Measurements from ENCODE around the gene ZNF543. TPM values are rescaled to one million over a fixed set of nuclear protein-coding genes. Genes with fewer than 3 reads are reported as not detected.
A peak's percentile ranks its signal among the peaks of the same experiment; 100 is the strongest.

ZNF543 gene
- total and polyA plus RNA-seq, 2 of the 8 experiments (the other 6 are each of a cell fraction or from before 2014, with no cell fraction given): 1.8 to 9.0 TPM

DNA sequence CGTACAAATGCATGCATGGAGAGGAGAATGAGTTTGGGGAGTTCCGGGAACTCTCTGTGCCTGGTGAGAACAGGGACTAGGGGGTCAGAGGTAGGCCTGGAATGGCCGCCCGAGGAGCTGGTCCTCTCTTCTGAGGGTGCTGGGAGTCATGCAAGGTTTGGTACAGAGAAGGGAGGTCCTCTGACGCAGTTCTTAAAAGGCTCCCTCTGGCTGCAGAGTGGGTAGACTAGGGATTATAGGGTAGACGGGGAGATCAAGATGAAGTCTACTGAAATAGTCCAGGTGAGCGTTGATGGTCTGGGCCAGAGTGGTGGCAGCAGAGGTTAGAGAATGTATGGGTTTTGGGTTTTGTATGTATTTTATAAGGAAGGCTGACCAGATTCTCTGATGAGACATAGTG, 31.6 kb downstream of the ZNF543 start:
- no peak overlapping the region for H4K5ac ChIP-seq (ENCODE audit: insufficient read length, low read depth, low read length)
- peak overlapping the region; percentile 84 to 95 (median 88) for H3K9ac ChIP-seq (replicated peaks in 1 of 4; ENCODE audit: extremely low read depth in 1 of 4, low read depth in 3 of 4, low read length in 3 of 4)
- H3K4me2 ChIP-seq (ENCODE audit: insufficient read depth in 1 of 2, low read depth in 2 of 2, low read length in 2 of 2): peak overlapping the region; percentile 93 to 94
- POLR2A ChIA-PET (ENCODE audit: partially characterized antibody): no interaction called here
- H3K9me3 ChIP-seq (ENCODE audit: insufficient read depth in 2 of 2, low read depth in 1 of 2, low read length in 1 of 2): no peaks in the 10 kb centered on the region
- H2BK15ac ChIP-seq (ENCODE audit: low read length): no peak overlapping the region
- no peak overlapping the region for H4K91ac ChIP-seq (replicated peaks; ENCODE audit: insufficient read length, low read length)
- H3K79me1 ChIP-seq (ENCODE audit: low read depth, low read length): peaks cover 10% of the 10 kb centered on the region
- no peak overlapping the region for H3K27ac ChIP-seq (ENCODE audit: low read depth, low read length)
- H3K27me3 ChIP-seq (replicated peaks in 1 of 4; ENCODE audit: control insufficient read depth in 3 of 4, extremely low read depth in 1 of 4, insufficient read depth in 3 of 4, low read length in 3 of 4): no peaks in the 10 kb centered on the region
- peaks cover 5 to 25% (median 21%) of the 10 kb centered on the region in 4 experiments; a peak in 6 of 8 replicates for H3K36me3 ChIP-seq (ENCODE audit: control insufficient read depth in 2 of 4, insufficient read depth in 4 of 4, low read length in 3 of 4)
- TF ChIP-seq, protein P1, sequence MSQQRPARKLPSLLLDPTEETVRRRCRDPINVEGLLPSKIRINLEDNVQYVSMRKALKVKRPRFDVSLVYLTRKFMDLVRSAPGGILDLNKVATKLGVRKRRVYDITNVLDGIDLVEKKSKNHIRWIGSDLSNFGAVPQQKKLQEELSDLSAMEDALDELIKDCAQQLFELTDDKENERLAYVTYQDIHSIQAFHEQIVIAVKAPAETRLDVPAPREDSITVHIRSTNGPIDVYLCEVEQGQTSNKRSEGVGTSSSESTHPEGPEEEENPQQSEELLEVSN (IDR thresholded peaks at IDR 0.05): no peak
- TF ChIP-seq, protein P2, sequence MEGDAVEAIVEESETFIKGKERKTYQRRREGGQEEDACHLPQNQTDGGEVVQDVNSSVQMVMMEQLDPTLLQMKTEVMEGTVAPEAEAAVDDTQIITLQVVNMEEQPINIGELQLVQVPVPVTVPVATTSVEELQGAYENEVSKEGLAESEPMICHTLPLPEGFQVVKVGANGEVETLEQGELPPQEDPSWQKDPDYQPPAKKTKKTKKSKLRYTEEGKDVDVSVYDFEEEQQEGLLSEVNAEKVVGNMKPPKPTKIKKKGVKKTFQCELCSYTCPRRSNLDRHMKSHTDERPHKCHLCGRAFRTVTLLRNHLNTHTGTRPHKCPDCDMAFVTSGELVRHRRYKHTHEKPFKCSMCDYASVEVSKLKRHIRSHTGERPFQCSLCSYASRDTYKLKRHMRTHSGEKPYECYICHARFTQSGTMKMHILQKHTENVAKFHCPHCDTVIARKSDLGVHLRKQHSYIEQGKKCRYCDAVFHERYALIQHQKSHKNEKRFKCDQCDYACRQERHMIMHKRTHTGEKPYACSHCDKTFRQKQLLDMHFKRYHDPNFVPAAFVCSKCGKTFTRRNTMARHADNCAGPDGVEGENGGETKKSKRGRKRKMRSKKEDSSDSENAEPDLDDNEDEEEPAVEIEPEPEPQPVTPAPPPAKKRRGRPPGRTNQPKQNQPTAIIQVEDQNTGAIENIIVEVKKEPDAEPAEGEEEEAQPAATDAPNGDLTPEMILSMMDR (IDR thresholded peaks at IDR 0.05; ENCODE audit: control extremely low read depth in 1 of 3, insufficient read depth in 1 of 3, low read depth in 1 of 3, low read length in 3 of 3): peak in 1 of 3 experiments; percentile 2; a peak in 1 of 4 replicates
- DNase-seq (ENCODE audit: low read depth in 1 of 2, low spot score in 2 of 2) (no peak), FAIRE-seq (no peak)
- no peak overlapping the region for H4K8ac ChIP-seq (ENCODE audit: extremely low read depth, insufficient read depth, low read length)
- H3K23ac ChIP-seq (ENCODE audit: insufficient read length): no peak overlapping the region
- peaks cover 0 to 3% of the 10 kb centered on the region in 2 experiments for H4K20me1 ChIP-seq (replicated peaks in 1 of 2; ENCODE audit: control insufficient read depth in 1 of 2, insufficient read depth in 2 of 2, low read length in 2 of 2)
- peaks cover 6 to 29% of the 10 kb centered on the region in 2 experiments; a peak in 3 of 4 replicates for H3K79me2 ChIP-seq (ENCODE audit: control insufficient read depth in 1 of 2, insufficient read depth in 2 of 2, low read length in 2 of 2)
- no peak overlapping the region for H3K56ac ChIP-seq (replicated peaks; ENCODE audit: insufficient read length, low read depth, low read length)
- H3K4me3 ChIP-seq (ENCODE audit: extremely low read depth in 1 of 4, insufficient read depth in 2 of 4, low read depth in 3 of 4, low read length in 4 of 4): peak overlapping the region; percentile 88 to 100 (median 99)
- CTCF ChIA-PET (ENCODE audit: partially characterized antibody): interaction anchor here (1.0 kb wide), 1 partner anchor 12 kb away, joined by 3 read pairs; no protein-coding TSS in a partner anchor
- H3K18ac ChIP-seq (ENCODE audit: extremely low read depth, low read length): no peak overlapping the region
- H2AFZ ChIP-seq (ENCODE audit: low read length): 0 out of 2 replicates have a peak overlapping the region, but pooled peaks have one; percentile 55
- 46% methylated on average over 7 of the region's 7 CpGs; no CpG with 5 or more reads in 1 of the 2 experiments for WGBS, 2 experiments (ENCODE audit: extremely low coverage in 1 of 2, insufficient coverage in 1 of 2, insufficient read length in 1 of 2, insufficient replicate concordance in 2 of 2, low coverage in 1 of 2, low lambda C conversion rate in 2 of 2, missing lambda C conversion rate in 1 of 2)
- no peak overlapping the region for H3K14ac ChIP-seq (ENCODE audit: insufficient read length)
- H2BK5ac ChIP-seq (ENCODE audit: low read depth, low read length): peak overlapping the region; percentile 37; the same call in 1 of the 2 replicates
- H2BK12ac ChIP-seq (ENCODE audit: low read depth, low read length): no peak overlapping the region
- H2AK5ac ChIP-seq (ENCODE audit: low read depth, low read length): no peak overlapping the region
- no peak overlapping the region for H2BK120ac ChIP-seq (replicated peaks; ENCODE audit: low read depth, low read length)
- peaks cover 0 to 4% (median 4%) of the 10 kb centered on the region in 4 experiments; a peak in 5 of 7 replicates for H3K4me1 ChIP-seq (replicated peaks in 1 of 4; ENCODE audit: control insufficient read depth in 3 of 4, insufficient read depth in 4 of 4, low read length in 3 of 4)
- H3K23me2 ChIP-seq (ENCODE audit: low read depth, low read length): peaks cover 12% of the 10 kb centered on the region; the same call in 1 of the 2 replicates
- H3K4ac ChIP-seq (replicated peaks; ENCODE audit: insufficient read length, low read depth, low read length): no peak overlapping the region
- H2BK20ac ChIP-seq (ENCODE audit: low read length): no peak overlapping the region

Measured in H1 (cell line).